HG03439 (cell line): Measurements from ENCODE around the gene ACSM2B.
"Not testable (repeated sequence)": the region's sequence is repeated elsewhere in the genome, so short reads cannot be mapped to it uniquely, and the experiment has no call there.

Source experiments
- ATAC-seq: cut with Tn5 transposase; IDR thresholded peaks from one replicate; pipeline ENCODE4 v1.9.1; 2021; ENCODE audit warnings: mild to moderate bottlenecking, moderate library complexity; ENCODE audit not compliant: unreplicated experiment

The ACSM2B gene

DNA sequence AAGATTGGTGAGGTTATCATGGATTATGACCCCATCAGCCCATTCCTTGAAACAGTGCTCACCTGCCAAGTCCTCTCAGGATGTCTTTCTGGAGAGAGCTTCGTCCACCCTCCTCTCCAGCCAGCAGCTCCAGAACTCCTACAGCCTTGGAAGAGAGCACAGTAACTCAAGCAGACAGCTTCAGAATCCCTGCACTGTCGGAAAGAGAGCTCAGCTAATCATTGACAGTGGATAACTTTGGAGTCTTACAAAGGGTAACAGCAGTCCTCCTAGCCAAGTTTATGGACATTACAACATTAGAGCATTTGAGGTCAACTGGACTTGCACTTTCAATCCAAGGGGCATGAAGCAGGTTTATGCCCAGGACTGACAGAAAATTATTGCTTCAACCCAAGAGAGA, at the start of gene ACSM2B:
TSS of gene ACSM2B (minus strand) at position 223 of the 400 bp plus-strand sequence. CDS start 11,522 bp downstream, outside the sequence.
- ATAC-seq = not testable (repeated sequence)

GRCh38 chr16:20624882-20625807, 49.0 kb upstream of the ACSM2B start:
- ATAC-seq = no peak

GRCh38 chr16:20624205-20624604, 48.0 kb upstream of the ACSM2B start:
- ATAC-seq = no peak

GRCh38 chr16:20622498-20622870, 46.3 kb upstream of the ACSM2B start:
- no peak for ATAC-seq

GRCh38 chr16:20621406-20621805, 45.2 kb upstream of the ACSM2B start:
- ATAC-seq = no peak

- ATAC-seq = no peak
Measured at GRCh38 chr16:20620770-20621169, 44.6 kb upstream of the ACSM2B start.

- ATAC-seq = no peak
Measured at GRCh38 chr16:20620003-20620402, 43.8 kb upstream of the ACSM2B start.

- ATAC-seq = no peak
Measured at GRCh38 chr16:20617271-20617670, 41.1 kb upstream of the ACSM2B start.

DNA sequence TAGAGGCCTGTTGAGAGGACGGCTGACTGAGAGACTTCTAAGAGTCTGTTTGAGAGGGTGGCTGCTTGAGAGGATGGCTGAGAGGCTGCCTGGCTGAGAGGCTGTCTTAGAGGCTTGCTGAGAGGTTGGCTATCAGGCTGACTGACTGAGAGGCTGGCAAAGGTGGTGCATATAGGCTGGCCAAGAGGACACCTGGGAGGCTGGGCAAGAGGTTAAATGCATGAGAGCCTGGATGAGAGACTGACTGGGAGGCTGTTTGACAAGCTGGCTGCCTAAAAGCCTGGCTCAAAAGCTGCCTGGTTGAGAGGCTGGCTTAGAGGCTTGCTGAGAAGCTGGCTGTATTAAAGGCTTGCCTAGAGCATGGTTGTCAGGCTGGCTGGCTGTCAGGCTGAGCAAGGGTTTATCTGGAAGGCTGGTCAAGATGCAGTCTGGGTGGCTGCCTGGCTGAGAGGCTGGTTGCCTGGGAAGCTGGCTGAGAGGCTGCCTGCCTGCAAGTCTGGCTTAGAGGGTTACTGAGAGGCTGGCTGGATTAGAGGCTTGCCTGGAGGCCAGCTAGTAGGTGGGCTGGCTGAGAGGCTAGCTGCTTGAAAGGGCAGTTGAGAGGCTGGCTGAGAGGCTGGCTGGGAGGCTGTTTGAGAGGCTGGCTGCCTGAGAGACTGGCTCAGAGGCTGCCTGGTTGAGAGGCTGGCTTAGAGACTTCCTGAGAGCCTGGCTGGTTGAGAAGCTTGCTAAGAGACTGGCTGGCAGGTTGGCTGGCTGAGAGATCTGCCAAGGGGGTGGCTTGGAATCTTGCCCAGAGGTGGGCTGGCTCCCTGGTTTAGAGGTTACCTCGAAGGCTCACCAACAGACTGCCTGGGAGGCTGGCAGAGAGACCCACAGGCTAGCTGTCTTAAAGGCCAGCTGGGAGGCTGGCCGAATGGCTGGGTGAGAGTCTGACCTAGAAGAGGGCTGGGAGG, 38.3 kb upstream of the ACSM2B start:
- no peak for ATAC-seq

GRCh38 chr16:20613481-20614185, 37.5 kb upstream of the ACSM2B start:
- no peak for ATAC-seq

DNA sequence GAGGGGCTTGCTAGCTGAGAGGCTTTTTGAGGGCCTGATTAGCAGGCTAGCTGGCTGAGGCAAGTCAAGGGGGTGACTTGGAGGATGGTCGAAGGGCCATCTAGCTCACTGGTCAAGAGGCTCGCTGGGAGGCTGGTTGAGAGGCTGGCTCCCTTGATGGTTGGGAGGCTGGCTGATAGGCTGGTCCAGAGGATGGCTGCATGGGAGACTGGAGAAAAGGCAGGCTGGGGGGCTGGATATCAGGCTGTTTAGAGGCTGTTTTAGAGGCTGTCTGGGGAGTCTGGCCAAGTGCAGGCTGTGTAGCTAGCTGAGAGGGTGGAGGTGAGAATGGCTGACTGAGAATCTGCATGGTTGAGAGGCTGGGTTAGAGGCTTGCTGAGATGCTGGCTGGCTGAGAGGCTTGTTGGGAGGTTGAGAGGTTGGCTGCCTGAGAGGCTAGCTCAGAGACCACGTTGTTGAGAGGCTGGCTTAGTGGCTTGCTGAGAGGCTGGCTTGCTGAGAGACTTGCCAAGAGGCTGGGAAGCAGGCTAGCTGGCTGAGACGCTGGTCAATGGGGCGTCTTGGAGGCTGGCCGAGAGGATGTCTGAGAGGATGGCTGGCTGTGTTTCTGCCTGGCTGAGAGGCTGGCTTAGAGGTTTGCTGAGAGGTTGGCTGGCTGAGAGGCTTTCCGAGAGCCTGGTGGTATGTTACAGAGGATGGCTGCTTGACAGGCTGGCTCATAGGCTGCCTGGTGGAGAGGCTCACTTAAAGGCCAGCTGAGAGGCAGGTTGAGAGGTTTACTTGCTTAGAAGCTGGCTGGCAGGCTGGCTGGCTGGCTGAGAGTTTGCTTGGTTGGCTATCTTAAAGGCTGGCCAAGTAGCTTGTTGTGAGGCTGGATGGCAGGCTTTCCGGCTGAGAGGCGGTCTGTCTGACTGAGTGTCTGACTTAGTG, 36.6 kb upstream of the ACSM2B start:
- no peak for ATAC-seq

DNA sequence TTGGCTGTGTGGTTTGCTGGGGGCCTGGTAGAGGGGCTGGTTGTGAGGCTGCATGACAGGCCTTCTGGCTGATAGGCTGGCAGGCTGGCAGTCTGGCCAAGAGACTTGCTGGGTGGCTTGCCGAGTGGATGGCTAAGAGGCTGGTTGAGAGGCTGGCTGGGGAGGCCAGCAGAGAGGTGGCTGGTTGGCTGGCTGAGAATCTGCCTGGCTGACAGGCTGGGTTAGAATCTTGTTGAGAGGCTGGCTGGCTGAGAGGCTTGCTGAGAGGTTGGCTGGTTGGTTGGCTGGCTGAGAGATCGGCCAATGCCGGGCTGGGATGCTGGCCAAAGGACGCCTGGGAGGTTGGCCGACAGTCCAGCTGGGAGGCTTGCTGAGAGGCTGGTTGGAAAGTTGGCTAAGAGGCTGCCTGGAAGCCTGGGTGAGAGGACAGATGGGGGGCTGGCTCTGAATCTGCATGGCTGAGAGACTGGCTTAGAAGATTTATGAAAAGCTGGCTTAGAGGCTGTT, 35.9 kb upstream of the ACSM2B start:
- no peak for ATAC-seq

GRCh38 chr16:20611350-20611902, 35.3 kb upstream of the ACSM2B start:
- ATAC-seq = no peak

GRCh38 chr16:20610892-20611349, 34.8 kb upstream of the ACSM2B start:
- no peak for ATAC-seq

- ATAC-seq = no peak
Measured at GRCh38 chr16:20610211-20610891, 34.2 kb upstream of the ACSM2B start.

- not testable (repeated sequence) for ATAC-seq
Measured at GRCh38 chr16:20602205-20602604, 26.0 kb upstream of the ACSM2B start.

- ATAC-seq = not testable (repeated sequence)
Measured at GRCh38 chr16:20599475-20599874, 23.3 kb upstream of the ACSM2B start.

- ATAC-seq = no peak
Measured at GRCh38 chr16:20598832-20599469, 22.8 kb upstream of the ACSM2B start.
